HEK293 (cell line): ENCODE data around the gene ELL2.

Experiments used
- CTCF ChIP-seq: fragments of 450-650 bp; formaldehyde crosslinking; IDR thresholded peaks from 2 replicates; pipeline ENCODE4 v1.5.1; 2016; ENCODE audit warnings: missing biosample characterization, missing genetic modification characterization
- ZBTB17 ChIP-seq: fragments of 450-650 bp; formaldehyde crosslinking; IDR thresholded peaks from 2 replicates; pipeline ENCODE4 v1.5.1; 2016; ENCODE audit warnings: missing biosample characterization, missing genetic modification characterization
- ZBTB44 ChIP-seq: fragments of 450-650 bp; IDR thresholded peaks from 2 replicates; pipeline ENCODE4 v1.5.1; 2018; ENCODE audit warnings: missing biosample characterization, mild to moderate bottlenecking, missing genetic modification characterization
- ZNF132 ChIP-seq: fragments of 450-650 bp; formaldehyde crosslinking; IDR thresholded peaks from 2 replicates; pipeline ENCODE4 v1.5.1; 2017; ENCODE audit warnings: missing biosample characterization, missing genetic modification characterization, borderline replicate concordance
- ZNF19 ChIP-seq: fragments of 450-650 bp; formaldehyde crosslinking; IDR thresholded peaks from 2 replicates; pipeline ENCODE4; 2016; ENCODE audit warnings: missing biosample characterization, missing genetic modification characterization, low read depth
- ZNF280D ChIP-seq: fragments of 450-650 bp; formaldehyde crosslinking; IDR thresholded peaks from 2 replicates; pipeline ENCODE4 v1.5.1; 2016; ENCODE audit warnings: missing biosample characterization, missing genetic modification characterization
- ZNF404 ChIP-seq: fragments of 450-650 bp; formaldehyde crosslinking; IDR thresholded peaks from 2 replicates; pipeline ENCODE4 v1.5.1; 2017; ENCODE audit warnings: missing biosample characterization, missing genetic modification characterization
- ZNF518A ChIP-seq: fragments of 450-650 bp; formaldehyde crosslinking; conservative IDR thresholded peaks from 2 replicates; pipeline ENCODE4 v1.5.1; 2016; ENCODE audit warnings: low read depth, missing biosample characterization, missing genetic modification characterization
- ZNF664 ChIP-seq: fragments of 450-650 bp; formaldehyde crosslinking; IDR thresholded peaks from 2 replicates; pipeline ENCODE4 v1.5.1; 2016; ENCODE audit warnings: missing biosample characterization, missing genetic modification characterization
- ZNF707 ChIP-seq: fragments of 450-650 bp; formaldehyde crosslinking; IDR thresholded peaks from 2 replicates; pipeline ENCODE4 v1.5.1; 2016; ENCODE audit warnings: missing biosample characterization, missing genetic modification characterization
- ZNF785 ChIP-seq: fragments of 450-650 bp; formaldehyde crosslinking; IDR thresholded peaks from 2 replicates; pipeline ENCODE4 v1.5.1; 2016; ENCODE audit warnings: missing biosample characterization, missing genetic modification characterization
- ZNF837 ChIP-seq: fragments of 450-650 bp; formaldehyde crosslinking; IDR thresholded peaks from 2 replicates; pipeline ENCODE4 v1.5.1; 2016; ENCODE audit warnings: missing biosample characterization, missing genetic modification characterization
- ZSCAN5A ChIP-seq: fragments of 450-650 bp; formaldehyde crosslinking; IDR thresholded peaks from 2 replicates; pipeline ENCODE4 v1.5.1; 2016; ENCODE audit warnings: missing biosample characterization, missing genetic modification characterization

ELL2 gene

GRCh38 chr5:95883185-95884016, 78.2 kb downstream of the ELL2 start (continued):
- TF ChIP-seq ZNF280D (tag by site-specific recombination) (no peak), ZSCAN5A (tag by site-specific recombination) (no peak), ZNF785 (tag by site-specific recombination) (no peak), ZNF707 (tag by site-specific recombination) (no peak), ZBTB17 (tag by site-specific recombination) (no peak), ZNF19 (tag by site-specific recombination) (no peak), ZNF404 (tag by site-specific recombination) (no peak), ZNF837 (tag by site-specific recombination) (no peak), ZNF132 (tag by site-specific recombination) (no peak), ZBTB44 (tag by site-specific recombination) (no peak), CTCF (tag by site-specific recombination) (no peak), ZNF518A (tag by site-specific recombination) (no peak), ZNF664 (tag by site-specific recombination) (no peak)
